ENCODE results near the gene TCHHL1. TPM values are rescaled to one million over a fixed set of nuclear protein-coding genes. Genes with fewer than 3 reads are reported as not detected.

Gene TCHHL1
- total RNA-seq (not detected), polyA plus RNA-seq (ENCODE audit: insufficient read length in 6 of 6) (not detected)
- long read RNA-seq, donor 1, result 0 reads
- long read RNA-seq, donor 2, result 0 reads
- long read RNA-seq, donor 3, result 0 reads
- long read RNA-seq, donor 4, result 0 reads
- long read RNA-seq, donor 5, result 0 reads
- long read RNA-seq, donor 6, result 0 reads
- long read RNA-seq, donor 7, result 0 reads
- long read RNA-seq, donor 8, result 0 reads
- long read RNA-seq, donor 9, result 0 reads
- long read RNA-seq, donor 10, result 0 reads
- long read RNA-seq, donor 11, result 0 reads
- long read RNA-seq, donor 12, result 0 reads

DNA sequence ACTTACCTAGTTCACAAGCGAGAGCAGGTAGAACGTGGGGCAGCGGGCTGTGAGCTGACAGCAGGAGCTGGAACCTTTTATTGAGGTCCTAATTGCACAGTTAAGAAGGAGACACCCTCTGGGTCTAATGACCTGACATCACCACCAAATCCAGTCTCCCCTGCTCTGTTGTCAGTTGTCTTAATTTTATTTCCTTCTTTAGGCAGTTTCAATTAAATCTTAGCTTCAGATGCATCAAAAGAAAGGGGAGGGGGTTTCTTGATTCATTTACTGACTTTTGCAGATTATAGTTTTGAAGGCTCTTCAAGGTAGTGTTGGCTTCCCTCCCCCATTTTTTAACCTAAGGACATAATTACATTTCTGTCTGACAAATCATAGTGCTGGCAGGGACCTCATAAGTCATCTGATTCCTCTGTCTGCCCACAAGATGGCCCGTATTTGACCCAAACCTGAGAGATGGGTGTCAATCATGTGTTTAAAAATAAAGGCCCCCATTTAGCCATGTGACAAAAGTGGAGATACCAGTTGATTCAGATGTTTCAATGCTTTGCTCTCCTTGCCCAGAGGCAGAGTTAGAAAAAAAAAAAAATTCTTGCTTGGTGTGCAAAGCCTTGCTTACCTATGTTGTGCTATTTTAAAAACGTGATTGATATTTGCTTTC lies at the start of gene TCHHL1:
Gene TCHHL1, minus strand, starts transcription at position 51 of the 661 bp plus-strand sequence. CDS start 921 bp downstream, outside the sequence.
- H3K9me3 ChIP-seq, result peaks cover 0 to 7% of the 10 kb centered on the region in 2 donors
- H3K36me3 ChIP-seq, result no peaks in the 10 kb centered on the region
- TF ChIP-seq, protein P1, sequence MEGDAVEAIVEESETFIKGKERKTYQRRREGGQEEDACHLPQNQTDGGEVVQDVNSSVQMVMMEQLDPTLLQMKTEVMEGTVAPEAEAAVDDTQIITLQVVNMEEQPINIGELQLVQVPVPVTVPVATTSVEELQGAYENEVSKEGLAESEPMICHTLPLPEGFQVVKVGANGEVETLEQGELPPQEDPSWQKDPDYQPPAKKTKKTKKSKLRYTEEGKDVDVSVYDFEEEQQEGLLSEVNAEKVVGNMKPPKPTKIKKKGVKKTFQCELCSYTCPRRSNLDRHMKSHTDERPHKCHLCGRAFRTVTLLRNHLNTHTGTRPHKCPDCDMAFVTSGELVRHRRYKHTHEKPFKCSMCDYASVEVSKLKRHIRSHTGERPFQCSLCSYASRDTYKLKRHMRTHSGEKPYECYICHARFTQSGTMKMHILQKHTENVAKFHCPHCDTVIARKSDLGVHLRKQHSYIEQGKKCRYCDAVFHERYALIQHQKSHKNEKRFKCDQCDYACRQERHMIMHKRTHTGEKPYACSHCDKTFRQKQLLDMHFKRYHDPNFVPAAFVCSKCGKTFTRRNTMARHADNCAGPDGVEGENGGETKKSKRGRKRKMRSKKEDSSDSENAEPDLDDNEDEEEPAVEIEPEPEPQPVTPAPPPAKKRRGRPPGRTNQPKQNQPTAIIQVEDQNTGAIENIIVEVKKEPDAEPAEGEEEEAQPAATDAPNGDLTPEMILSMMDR (IDR thresholded peaks at IDR 0.05), result no peak
- H3K27ac ChIP-seq, result no peak within 1 kb of the TSS
- intact Hi-C loops (cut with DNase I), result no loop called here
- H3K4me1 ChIP-seq, result no peaks in the 10 kb centered on the region
- H3K4me3 ChIP-seq, result no peak within 1 kb of the TSS
- ATAC-seq (no peak), DNase-seq (no peak)
- peaks cover 0 to 8% of the 10 kb centered on the region in 2 donors for H3K27me3 ChIP-seq

DNA sequence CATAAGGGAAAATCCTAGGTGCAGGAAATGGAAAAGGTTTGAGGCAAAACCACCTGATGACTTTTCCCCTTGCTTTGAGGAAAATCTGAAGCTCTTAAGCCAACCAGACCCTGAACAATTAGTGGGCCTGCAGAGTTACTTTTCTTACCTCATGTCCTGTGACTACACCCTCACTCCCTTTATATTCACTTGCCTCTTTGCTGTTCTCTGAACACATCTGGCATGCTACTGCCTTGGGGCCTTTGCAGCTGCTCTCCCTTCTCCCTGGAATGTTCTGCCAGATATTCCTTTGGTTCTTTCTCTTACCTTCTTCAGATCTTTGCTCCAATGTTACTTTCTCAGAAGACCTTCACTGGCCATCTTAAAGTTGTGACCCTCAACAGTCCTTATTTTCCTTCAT lies 48.4 kb upstream of the TCHHL1 start:
- H3K36me3 ChIP-seq, result no peaks in the 10 kb centered on the region
- peaks cover 10 to 31% of the 10 kb centered on the region in 2 donors for H3K27me3 ChIP-seq
- TF ChIP-seq, protein P1 (IDR thresholded peaks at IDR 0.05), result no peak
- ATAC-seq (no peak), DNase-seq (no peak)
- no peak overlapping the region for H3K27ac ChIP-seq
- no peaks in the 10 kb centered on the region for H3K4me1 ChIP-seq
- intact Hi-C loops (cut with DNase I), result no loop called here
- H3K4me3 ChIP-seq, result no peak overlapping the region
- H3K9me3 ChIP-seq, result peaks cover 0 to 6% of the 10 kb centered on the region in 2 donors

DNA sequence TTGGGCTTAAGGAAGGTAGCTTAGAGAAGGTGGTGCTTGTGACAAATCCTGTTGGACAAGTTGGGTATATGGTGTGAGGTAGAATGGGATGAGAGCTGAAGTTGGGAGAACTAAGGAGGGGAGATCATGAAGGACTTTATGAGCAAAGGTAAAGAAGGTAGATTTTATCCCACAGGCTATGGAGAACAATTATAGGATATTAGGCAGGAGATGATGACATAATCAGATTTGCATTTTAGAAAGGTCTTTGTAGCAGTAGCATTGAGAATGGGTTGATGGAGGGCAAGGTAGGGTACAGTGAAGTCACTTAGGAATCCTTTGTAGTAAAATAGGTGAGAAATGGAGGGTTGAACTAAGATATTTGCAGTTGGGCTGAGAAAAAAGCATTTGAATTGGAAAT lies 41.3 kb upstream of the TCHHL1 start:
- H3K4me3 ChIP-seq, result no peak overlapping the region
- no peaks in the 10 kb centered on the region for H3K36me3 ChIP-seq
- no peaks in the 10 kb centered on the region for H3K4me1 ChIP-seq
- no peak overlapping the region for H3K27ac ChIP-seq
- ATAC-seq (no peak), DNase-seq (no peak)
- H3K9me3 ChIP-seq, result peaks cover 0 to 6% of the 10 kb centered on the region in 2 donors
- TF ChIP-seq, protein P1 (IDR thresholded peaks at IDR 0.05), result no peak
- intact Hi-C loops (cut with DNase I), result no loop called here
- peaks cover 12 to 65% of the 10 kb centered on the region in 2 donors for H3K27me3 ChIP-seq

DNA sequence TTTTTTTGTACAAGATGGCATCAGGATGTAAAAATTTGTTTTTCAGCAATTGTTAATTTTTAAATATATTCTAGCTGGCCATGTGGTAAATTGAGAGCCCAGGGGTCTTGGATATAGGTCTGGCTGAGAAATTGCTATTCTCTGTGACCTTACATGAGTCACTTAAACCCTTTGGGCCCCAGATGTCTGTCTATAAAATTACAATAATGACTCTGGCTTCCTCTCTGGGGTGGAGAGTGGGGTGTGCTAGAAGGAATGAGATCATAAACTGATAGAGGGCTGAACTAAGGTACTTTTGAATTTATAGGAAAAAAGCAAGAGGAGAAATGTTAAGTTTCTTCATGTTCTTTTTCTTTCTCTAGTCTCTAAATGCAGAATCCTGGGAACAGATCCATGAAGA lies 38.8 kb upstream of the TCHHL1 start:
- Histone ChIP-seq H3K27ac (no peak overlapping the region), H3K4me1 (no peaks in the 10 kb centered on the region), H3K4me3 (no peak overlapping the region), H3K36me3 (no peaks in the 10 kb centered on the region), H3K9me3 (peaks cover 0 to under 1% of the 10 kb centered on the region in 2 donors), H3K27me3 (peaks cover 12 to 74% of the 10 kb centered on the region in 2 donors)
- no peak for ATAC-seq
- intact Hi-C loops (cut with DNase I), result no loop called here
- TF ChIP-seq, protein P1 (IDR thresholded peaks at IDR 0.05), result no peak
- DNase-seq, result no peak

DNA sequence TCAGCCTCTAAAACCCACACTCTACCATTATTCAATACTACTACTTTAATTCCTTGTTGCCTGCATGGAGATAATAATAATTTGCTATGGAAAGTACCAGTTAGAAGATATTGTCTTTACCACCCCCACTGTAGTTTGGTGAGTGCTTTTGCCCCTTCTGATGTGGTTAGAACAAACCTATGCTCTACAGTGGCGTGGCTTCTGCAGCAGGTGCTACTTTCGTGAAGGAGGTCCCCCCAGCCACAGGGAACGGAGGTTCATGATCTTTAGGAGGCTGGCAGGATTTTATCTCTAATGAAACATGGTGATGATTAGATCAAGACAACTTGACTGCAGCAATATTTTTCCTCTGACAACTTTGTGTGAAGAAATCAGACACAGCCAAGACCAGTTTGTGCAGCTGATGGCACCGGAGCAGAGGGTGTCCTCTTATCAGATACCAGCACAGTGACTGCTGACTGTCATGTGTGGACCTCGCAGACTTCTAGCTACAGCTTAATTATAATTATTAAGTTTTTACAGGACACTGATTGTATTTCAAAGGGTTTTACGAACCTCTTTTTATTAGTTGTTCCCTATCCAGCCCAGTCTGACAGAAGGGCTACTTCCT lies 37.1 kb upstream of the TCHHL1 start:
- Histone ChIP-seq H3K27ac (no peak overlapping the region), H3K9me3 (no peaks in the 10 kb centered on the region), H3K27me3 (peaks cover 12 to 66% of the 10 kb centered on the region in 2 donors), H3K4me3 (no peak overlapping the region), H3K36me3 (no peaks in the 10 kb centered on the region), H3K4me1 (no peaks in the 10 kb centered on the region)
- ATAC-seq (no peak), DNase-seq (no peak)
- intact Hi-C loops (cut with DNase I), result no loop called here
- TF ChIP-seq, protein P1 (IDR thresholded peaks at IDR 0.05), result no peak
